K562 (cell line): ENCODE data around the gene AP4E1. TPM values are rescaled to one million over a fixed set of nuclear protein-coding genes. Genes with fewer than 3 reads are reported as not detected.
A peak's percentile ranks its signal among the peaks of the same experiment; 100 is the strongest.

Experiments used
- ATAC-seq: fragments of 200-7000 bp; cut with Tn5 transposase; 3 replicates; pipeline ENCODE4 v1.9.1; 2020; ENCODE audit warnings: moderate library complexity
- BruUV-seq: library from RNA; stranded (reverse); fragments of 400-500 nt; replicated peaks from 2 replicates; lab custom pipeline; 2021; lab: Mats Ljungman, UMichigan
- CTCF ChIA-PET: fragments of 300-600 bp; formaldehyde crosslinking; extraction: SDS; loops from one replicate; lab custom pipeline; 2021; ENCODE audit warnings: low intra/inter-chr PET ratio; lab: Yijun Ruan, JAX
- POLR2A ChIA-PET: fragments of 300-600, 350-650 bp; sonication (Branson Sonifier 250); formaldehyde crosslinking; extraction: SDS; loops from one replicate; lab custom pipeline; 2021; ENCODE audit warnings: antibody characterized with exemption, inconsistent platforms; lab: Yijun Ruan, JAX
- DNase-seq, 4 experiments: peaks; one replicate each; pipeline versions ENCODE4 v3.0.0 to v3.0.0-alpha.2; 2011 to 2018; ENCODE audit warnings: low spot score in 3 of 4, mixed read lengths in 3 of 4; ENCODE audit errors: extremely low read depth in 1 of 4
- FAIRE-seq: peaks from 2 replicates; lab custom pipeline; 2011; peaks lifted over from hg19 to GRCh38; lab: Jason Lieb, UNC
- H2AFZ ChIP-seq: 2 replicates; pipeline ENCODE4 v1.6.0; 2011; ENCODE audit warnings: low read depth, low read length, control low read depth, inconsistent platforms
- H3K27ac ChIP-seq: fragments of 200-600 bp; 3 replicates; pipeline ENCODE4 v1.8.0; 2011; ENCODE audit warnings: low read depth, mild to moderate bottlenecking, control low read depth, inconsistent platforms, low read length, moderate library complexity, mixed read lengths; ENCODE audit errors: extremely low read depth
- H3K27me3 ChIP-seq, 2 experiments: fragments of 300-600 bp in 1 of 2; 2 replicates in 1 of 2; 3 replicates in 1 of 2; pipeline versions ENCODE4 v1.6.0 to v1.8.0; 2011; ENCODE audit warnings: inconsistent platforms in 2 of 2, low read length in 2 of 2, mild to moderate bottlenecking in 1 of 2, mixed read lengths in 1 of 2, moderate library complexity in 1 of 2; ENCODE audit not compliant: control insufficient read depth in 2 of 2, insufficient read depth in 2 of 2
- H3K36me3 ChIP-seq: fragments of 300-600 bp; 3 replicates; pipeline ENCODE4 v1.8.0; 2011; ENCODE audit warnings: mild to moderate bottlenecking, low read length, inconsistent platforms; ENCODE audit not compliant: control insufficient read depth, insufficient read depth
- H3K4me1 ChIP-seq, 2 experiments: fragments of 200-600 bp in 1 of 2; replicated peaks in 1 of 2; 2 replicates in 1 of 2; 3 replicates in 1 of 2; pipeline versions ENCODE4 v1.5.1 to v1.8.0; 2011; ENCODE audit warnings: inconsistent platforms in 2 of 2, low read length in 2 of 2, mild to moderate bottlenecking in 1 of 2, mixed read lengths in 1 of 2, moderate library complexity in 1 of 2; ENCODE audit not compliant: control insufficient read depth in 2 of 2, insufficient read depth in 2 of 2
- H3K4me2 ChIP-seq: 2 replicates; pipeline ENCODE4 v1.6.1; 2011; ENCODE audit warnings: low read length, control low read depth, inconsistent platforms, mixed read lengths; ENCODE audit not compliant: insufficient read depth
- H3K4me3 ChIP-seq: fragments of 200-600 bp; sonication (generic), shearing (Covaris generic); 2 replicates; pipeline ENCODE4 v1.5.1; 2016; ENCODE audit warnings: control low read depth, inconsistent platforms
- H3K79me2 ChIP-seq: fragments of 200-600 bp; 3 replicates; pipeline ENCODE4 v1.8.0; 2011; ENCODE audit warnings: low read length, inconsistent platforms; ENCODE audit not compliant: control insufficient read depth, insufficient read depth
- H3K9ac ChIP-seq, 2 experiments: 2 replicates each; pipeline versions ENCODE4 v1.6.0 to v1.6.1; 2011; ENCODE audit warnings: low read depth in 2 of 2, low read length in 2 of 2, control low read depth in 1 of 2, inconsistent platforms in 1 of 2, mild to moderate bottlenecking in 1 of 2, mixed read lengths in 1 of 2; ENCODE audit not compliant: insufficient read depth in 1 of 2
- H3K9me1 ChIP-seq: one replicate; pipeline ENCODE4 v1.6.0; 2011; ENCODE audit warnings: inconsistent platforms, mild to moderate bottlenecking, low read length, moderate library complexity; ENCODE audit not compliant: control insufficient read depth, insufficient read depth
- H3K9me3 ChIP-seq: replicated peaks from 2 replicates; pipeline ENCODE4 v1.5.1; 2011; ENCODE audit warnings: low read depth, low read length, inconsistent platforms; ENCODE audit not compliant: control insufficient read depth, insufficient read depth
- H4K20me1 ChIP-seq: replicated peaks from 2 replicates; pipeline ENCODE4 v1.6.1; 2011; ENCODE audit warnings: low read length, inconsistent platforms, mixed read lengths; ENCODE audit not compliant: control insufficient read depth, insufficient read depth
- BCOR ChIP-seq: fragments of 450-650 bp; IDR thresholded peaks from 2 replicates; pipeline ENCODE4 v1.6.1; 2016
- BDP1 ChIP-seq: IDR thresholded peaks from 3 replicates; pipeline ENCODE4 v1.6.1; 2011; ENCODE audit not compliant: insufficient read length, insufficient read depth
- CBX5 ChIP-seq: IDR thresholded peaks from 2 replicates; pipeline ENCODE4 v1.6.1; 2014; ENCODE audit warnings: low read depth, borderline replicate concordance
- E2F8 ChIP-seq: fragments of 450-650 bp; IDR thresholded peaks from 2 replicates; pipeline ENCODE4 v1.7.1; 2018; ENCODE audit warnings: mild to moderate bottlenecking, low read depth; ENCODE audit not compliant: partially characterized antibody
- FOSL1 ChIP-seq: fragments of 200-800 bp; sonication (Bioruptor generic); conservative IDR thresholded peaks from 2 replicates; pipeline ENCODE4 v1.6.1; 2016; ENCODE audit warnings: missing genetic modification characterization, missing compliant biosample characterization
- MAX ChIP-seq: sonication (generic); formaldehyde crosslinking; IDR thresholded peaks from 2 replicates; pipeline ENCODE4 v1.9.0; 2022; ENCODE audit warnings: mild to moderate bottlenecking, missing genetic modification reagents
- PREB ChIP-seq: sonication (generic); formaldehyde crosslinking; IDR thresholded peaks from 2 replicates; pipeline ENCODE4 v1.8.1; 2023; ENCODE audit warnings: mild to moderate bottlenecking, missing genetic modification reagents
- RAD21 ChIP-seq, 2 experiments: fragments of 250-450 bp in 1 of 2; fragments of 450-650 bp in 1 of 2; sonication (Bioruptor Pico) in 1 of 2; formaldehyde crosslinking in 1 of 2; IDR thresholded peaks in 1 of 2; conservative IDR thresholded peaks in 1 of 2; 2 replicates each; pipeline versions ENCODE4 v1.4.0 to v1.8.0; 2020 to 2022; ENCODE audit warnings: mild to moderate bottlenecking in 2 of 2, moderate library complexity in 1 of 2
- SFPQ ChIP-seq: fragments of 200-400 bp; formaldehyde crosslinking; IDR thresholded peaks from 2 replicates; pipeline ENCODE4 v1.6.1; 2017; ENCODE audit warnings: mild to moderate bottlenecking, low read depth, low read length, moderate library complexity
- ZFP30 ChIP-seq: fragments of 250-450 bp; sonication (Bioruptor Pico); IDR thresholded peaks from 2 replicates; pipeline ENCODE4 v1.8.0; 2022; ENCODE audit warnings: moderate library complexity, mild to moderate bottlenecking, inconsistent platforms, borderline replicate concordance
- ZNF639 ChIP-seq, 2 experiments: fragments of 200-800 bp in 1 of 2; sonication (Bioruptor generic) in 1 of 2; sonication (generic) in 1 of 2; formaldehyde crosslinking in 1 of 2; IDR thresholded peaks in 1 of 2; conservative IDR thresholded peaks in 1 of 2; 2 replicates each; pipeline versions ENCODE4 v1.5.0 to v1.6.1; 2016 to 2020; ENCODE audit warnings: missing compliant biosample characterization in 1 of 2, missing genetic modification characterization in 1 of 2, missing genetic modification reagents in 1 of 2
- WGBS: fragments of 100-300 bp; shearing (Covaris generic); methylation state at CpG from one replicate; pipeline ENCODE4 v1.1.6; 2016; ENCODE audit warnings: low coverage, mixed read lengths; ENCODE audit not compliant: insufficient coverage; ENCODE audit errors: missing lambda C conversion rate; 5-methylcytosine and 5-hydroxymethylcytosine counted together
- in situ Hi-C: fragments of 300-500 bp; cut with MboI; formaldehyde crosslinking; loops from 4 replicates; pipeline ENCODE4 v1.15.0; 2018; ENCODE audit warnings: inconsistent platforms, mixed read lengths
- intact Hi-C: fragments of 100-400 bp; cut with micrococcal nuclease; formaldehyde crosslinking; loops from 2 replicates; pipeline ENCODE4 v1.14.2; 2022
- polyA plus RNA-seq, 8 experiments: library from polyadenylated mRNA; depleted of rRNA in 4 of 8; stranded (reverse) in 5 of 8; unstranded in 3 of 8; fragments of >200 nt; fragmentation: Nextera tagmentation in 2 of 8; fragmentation: Illumina TruSeq in 1 of 8; extraction: Ambion mirVana in 2 of 8; extraction: Trizol in 1 of 8; gene quantifications; 2 replicates each; pipeline versions ENCODE4 v1.2.1 to v1.2.3, GENCODE V29; 2011 to 2014; ENCODE audit warnings: inconsistent platforms in 1 of 8, missing spikeins in 1 of 8
- total RNA-seq, 7 experiments: library from RNA; depleted of rRNA in 6 of 7; stranded (reverse); fragments of >200 nt in 6 of 7; fragmentation: Illumina TruSeq in 2 of 7; extraction: Trizol in 2 of 7; gene quantifications; 2 replicates each; pipeline versions ENCODE4 v1.2.1 to v1.2.3, GENCODE V29; 2011 to 2021; ENCODE audit warnings: low replicate concordance in 1 of 7

Gene AP4E1
- total and polyA plus RNA-seq, 9 of the 15 experiments (the other 6 are each of a cell fraction or from before 2014, with no cell fraction given): 1.3 to 11.5 (median 4.4) TPM

GRCh38 chr15:50938525-50938924 lies 30.0 kb downstream of the AP4E1 start (continued):
- TF ChIP-seq FOSL1 (tag): peak; percentile 49
- no peak for TF ChIP-seq ZNF639 (CRISPR knock-in tag; conservative IDR thresholded peaks at IDR 0.05 in 1 of 2, IDR thresholded peaks at IDR 0.05 in 1 of 2)
- TF ChIP-seq, all 486 proteins: peak for 3

GRCh38 chr15:50939911-50940310 lies 31.4 kb downstream of the AP4E1 start:
- H3K36me3 ChIP-seq: peaks cover 16% of the 10 kb centered on the region
- H3K27ac ChIP-seq: no peak overlapping the region; the same call in 2 of the 3 replicates
- no peaks in the 10 kb centered on the region for H3K27me3 ChIP-seq
- CTCF ChIA-PET: interaction anchor here (0.7 kb wide), 1 partner anchor 1715 kb away, joined by 3 read pairs; no protein-coding TSS in a partner anchor
- no peaks in the 10 kb centered on the region for H4K20me1 ChIP-seq
- no peaks in the 10 kb centered on the region for H3K79me2 ChIP-seq
- no peak overlapping the region for H3K9ac ChIP-seq
- WGBS: 74% methylated on average over 2 of the region's 2 CpGs
- POLR2A ChIA-PET: interaction anchor here (1.7 kb wide), 1 partner anchor 11 kb away, joined by 3 read pairs; no protein-coding TSS in a partner anchor
- H3K9me3 ChIP-seq: no peaks in the 10 kb centered on the region
- in situ Hi-C loops: no loop called here
- FAIRE-seq (no peak), DNase-seq (no peak), ATAC-seq (no peak)
- H3K4me3 ChIP-seq: no peak overlapping the region
- 0 out of 5 replicates have a peak, but pooled peaks cover 0 to 5% of the 10 kb centered on the region in 2 experiments for H3K4me1 ChIP-seq
- no peak overlapping the region for H3K4me2 ChIP-seq
- TF ChIP-seq RAD21 (CRISPR knock-in tag; conservative IDR thresholded peaks at IDR 0.05 in 1 of 2, IDR thresholded peaks at IDR 0.05 in 1 of 2) (no peak), BCOR (no peak), MAX (CRISPR knock-in tag) (no peak), BDP1 (no peak), SFPQ (no peak), ZFP30 (no peak), PREB (no peak), CBX5 (no peak), E2F8 (no peak)
- TF ChIP-seq, all 486 proteins: peak for 0
- no peak overlapping the region for H2AFZ ChIP-seq
- no TSS peak for BruUV-seq
- H3K9me1 ChIP-seq: no peaks in the 10 kb centered on the region
- intact Hi-C loops: no loop called here
